Activated naive CD4-positive, alpha-beta T cell treated with anti-CD3 and anti-CD28 coated beads, Interleukin-2, amount 50 U/mL, for 24 hours (primary cell): ENCODE results near the gene SEC14L2.
A peak's percentile ranks its signal among the peaks of the same experiment; 100 is the strongest.

Experiments used
- H3K27ac Mint-ChIP-seq: one replicate; pipeline ENCODE4 v1.8.0; 2021; ENCODE audit warnings: mild to moderate bottlenecking, mixed read lengths
- H3K27me3 Mint-ChIP-seq: one replicate; pipeline ENCODE4 v1.8.0; 2021; ENCODE audit warnings: mixed read lengths
- H3K36me3 Mint-ChIP-seq: one replicate; pipeline ENCODE4 v1.8.0; 2021; ENCODE audit warnings: mixed read lengths
- H3K4me1 Mint-ChIP-seq: one replicate; pipeline ENCODE4 v1.8.0; 2021; ENCODE audit warnings: mixed read lengths
- H3K4me3 Mint-ChIP-seq: one replicate; pipeline ENCODE4 v1.8.0; 2021; ENCODE audit warnings: mild to moderate bottlenecking, mixed read lengths
- H3K9me3 Mint-ChIP-seq: one replicate; pipeline ENCODE4 v1.8.0; 2021; ENCODE audit warnings: mixed read lengths

Gene SEC14L2

DNA sequence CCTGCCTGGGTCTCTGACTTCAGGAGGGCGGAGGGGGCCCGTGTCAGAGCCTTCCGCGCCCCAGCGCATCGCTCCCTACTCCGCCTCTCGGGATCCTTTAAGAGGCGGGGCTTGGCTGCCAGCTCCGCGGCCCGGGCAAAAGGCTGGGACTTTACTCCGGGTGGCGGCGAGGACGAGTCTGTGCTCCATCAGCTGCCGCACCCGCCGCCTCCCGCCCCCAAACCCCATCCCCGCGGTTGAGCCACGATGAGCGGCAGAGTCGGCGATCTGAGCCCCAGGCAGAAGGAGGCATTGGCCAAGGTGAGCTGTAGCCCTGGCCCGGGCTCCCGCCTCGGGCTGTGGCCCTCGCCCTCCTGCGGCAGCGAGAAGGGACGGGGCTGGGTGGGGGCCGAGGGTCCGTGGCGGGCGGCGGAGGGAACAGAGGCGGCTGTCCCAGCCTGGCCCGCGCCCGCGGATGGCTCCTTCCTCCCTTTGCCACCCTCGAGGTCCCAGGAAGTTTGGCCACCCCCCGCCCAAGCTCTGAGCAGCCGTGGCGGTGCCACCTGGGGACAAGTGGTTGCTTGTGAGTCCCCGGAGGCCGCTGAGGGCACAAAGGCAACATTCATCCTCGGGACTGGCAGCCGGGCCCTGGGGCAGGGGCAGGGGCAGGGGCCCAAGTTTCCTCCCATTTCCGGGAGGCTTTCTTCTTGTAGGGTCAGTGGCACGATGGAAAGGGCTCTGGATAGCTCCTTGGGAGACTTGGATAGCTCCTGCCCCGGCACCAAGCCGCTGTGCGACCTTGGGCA lies at the start of gene SEC14L2:
TSS of gene SEC14L2 (plus strand) at position 148 of the 785 bp plus-strand sequence. CDS start at position 247, 99 bp downstream.
- Mint-ChIP-seq H3K27ac (peak within 1 kb of the TSS; percentile 78), H3K4me3 (peak within 1 kb of the TSS; percentile 90), H3K36me3 (peaks cover 2% of the 10 kb centered on the region), H3K4me1 (peaks cover 55% of the 10 kb centered on the region), H3K9me3 (no peaks in the 10 kb centered on the region), H3K27me3 (no peaks in the 10 kb centered on the region)

DNA sequence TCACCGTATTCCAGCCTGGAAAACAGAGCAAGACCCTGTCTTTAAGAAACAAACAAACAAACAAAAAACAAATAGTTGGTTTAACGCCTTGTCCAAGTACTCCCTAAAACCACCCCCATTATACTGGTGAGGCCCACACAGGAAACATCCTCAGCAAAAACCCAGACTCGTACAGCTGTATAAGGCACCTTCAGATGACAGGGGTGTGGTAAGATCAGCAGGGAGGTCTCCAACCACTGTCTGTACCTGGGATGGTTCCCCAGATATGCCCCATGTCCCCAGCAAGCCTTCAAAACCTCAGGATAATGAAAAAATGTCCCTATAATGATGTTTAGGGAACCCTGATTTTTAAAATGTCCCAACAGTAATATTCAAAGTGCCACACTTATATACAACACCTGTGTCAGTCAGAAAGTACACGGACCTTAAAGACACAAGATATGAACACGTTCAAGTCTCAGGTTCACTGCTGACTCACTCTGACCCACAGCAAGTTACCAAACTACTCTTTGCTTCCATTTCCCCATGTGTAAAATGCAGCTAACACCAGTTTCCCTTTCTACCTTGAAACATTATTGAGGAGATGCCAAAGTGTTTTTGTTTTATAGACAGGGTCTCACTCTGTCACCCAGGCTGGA lies 49.4 kb upstream of the SEC14L2 start:
- Mint-ChIP-seq H3K4me1 (peaks cover 47% of the 10 kb centered on the region), H3K9me3 (no peaks in the 10 kb centered on the region), H3K27ac (peak overlapping the region; percentile 72), H3K4me3 (peak overlapping the region; percentile 42), H3K27me3 (no peaks in the 10 kb centered on the region), H3K36me3 (peaks cover 15% of the 10 kb centered on the region)

DNA sequence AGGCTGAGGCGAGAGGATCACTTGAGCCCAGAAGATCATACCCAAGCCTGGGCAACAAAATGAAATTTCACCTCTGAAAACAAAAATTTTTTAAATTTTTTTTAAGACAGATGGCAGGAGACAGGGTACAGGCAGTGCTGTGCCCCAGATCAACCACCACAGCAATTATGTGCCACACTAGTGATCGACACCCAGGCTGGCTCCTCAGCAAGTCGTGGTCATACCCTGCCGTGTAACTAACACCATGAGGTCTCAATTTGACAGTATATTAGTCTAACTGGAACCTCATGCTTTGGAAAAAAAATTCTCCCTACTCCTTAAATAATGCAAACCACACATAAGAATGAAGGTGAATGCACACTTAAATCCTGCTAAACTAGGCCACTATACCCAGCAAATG lies 48.4 kb upstream of the SEC14L2 start:
- Mint-ChIP-seq H3K27ac (peak overlapping the region; percentile 76), H3K4me3 (peak overlapping the region; percentile 61), H3K27me3 (no peaks in the 10 kb centered on the region), H3K36me3 (peaks cover 11% of the 10 kb centered on the region), H3K4me1 (peaks cover 56% of the 10 kb centered on the region), H3K9me3 (no peaks in the 10 kb centered on the region)

DNA sequence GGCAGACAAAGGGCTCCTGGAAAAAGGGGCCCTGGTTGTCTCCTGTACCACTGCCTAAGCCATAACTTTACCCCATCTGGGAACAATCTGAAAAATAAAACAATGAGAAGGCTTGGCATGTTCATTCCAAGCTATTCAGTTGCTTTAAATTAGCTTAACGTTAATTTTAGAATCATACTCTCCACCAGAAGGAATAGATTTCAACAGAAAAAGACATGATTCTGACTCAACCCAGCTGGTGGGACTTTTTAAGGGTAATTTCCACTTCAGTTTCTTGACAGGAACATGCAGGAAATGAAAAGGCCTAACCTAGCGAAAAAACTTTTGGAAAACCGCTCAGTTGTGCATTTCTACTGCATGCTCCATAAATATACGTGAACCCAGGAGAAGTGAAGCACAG lies 48.0 kb upstream of the SEC14L2 start:
- Mint-ChIP-seq H3K27ac (peak overlapping the region; percentile 76), H3K9me3 (no peaks in the 10 kb centered on the region), H3K4me3 (peak overlapping the region; percentile 61), H3K27me3 (no peaks in the 10 kb centered on the region), H3K36me3 (peaks cover 10% of the 10 kb centered on the region), H3K4me1 (peaks cover 60% of the 10 kb centered on the region)

DNA sequence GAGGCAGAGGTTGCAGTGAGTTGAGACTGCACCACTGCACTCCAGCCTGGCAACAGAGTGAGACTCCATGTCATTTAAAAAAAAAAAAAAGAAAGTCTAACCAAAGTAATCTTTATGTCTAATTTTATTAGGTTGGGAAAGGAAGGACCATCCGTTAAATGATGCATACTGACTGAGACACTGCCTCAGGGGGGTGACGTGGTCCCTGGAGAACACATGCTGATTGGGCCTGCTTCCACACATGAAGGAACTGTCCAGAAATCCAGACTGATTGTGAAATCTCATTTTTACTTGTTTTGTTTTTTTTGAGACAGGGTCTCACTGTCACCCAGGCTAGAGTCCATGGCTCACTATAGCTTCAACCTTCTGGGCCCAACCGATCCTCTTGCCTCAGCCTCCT lies 45.6 kb upstream of the SEC14L2 start:
- Mint-ChIP-seq H3K9me3 (no peaks in the 10 kb centered on the region), H3K4me3 (no peak overlapping the region), H3K27me3 (no peaks in the 10 kb centered on the region), H3K36me3 (peaks cover 18% of the 10 kb centered on the region), H3K27ac (no peak overlapping the region), H3K4me1 (peaks cover 83% of the 10 kb centered on the region)

DNA sequence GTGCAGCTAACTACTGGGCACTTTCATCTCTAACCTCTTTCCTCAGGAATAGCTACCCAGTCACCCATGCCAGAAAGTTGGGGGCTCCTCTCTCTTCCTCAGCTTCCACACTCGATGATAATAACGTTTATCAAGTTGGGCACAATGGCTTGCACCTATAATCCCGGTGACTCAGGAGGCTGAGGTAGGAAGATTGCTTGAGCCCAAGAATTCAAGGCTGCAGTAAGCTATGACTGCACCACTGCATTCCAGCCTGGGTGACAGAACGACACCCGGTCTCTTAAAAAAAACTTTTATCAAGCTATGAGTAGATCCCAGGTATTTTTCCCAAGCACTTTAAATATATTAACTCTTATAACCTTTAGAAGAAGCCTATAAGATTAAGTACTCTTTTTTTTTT lies 42.2 kb upstream of the SEC14L2 start:
- Mint-ChIP-seq H3K4me1 (peaks cover 71% of the 10 kb centered on the region), H3K4me3 (peak overlapping the region; percentile 94), H3K36me3 (peaks cover 15% of the 10 kb centered on the region), H3K27ac (peak overlapping the region; percentile 93), H3K27me3 (no peaks in the 10 kb centered on the region), H3K9me3 (no peaks in the 10 kb centered on the region)

DNA sequence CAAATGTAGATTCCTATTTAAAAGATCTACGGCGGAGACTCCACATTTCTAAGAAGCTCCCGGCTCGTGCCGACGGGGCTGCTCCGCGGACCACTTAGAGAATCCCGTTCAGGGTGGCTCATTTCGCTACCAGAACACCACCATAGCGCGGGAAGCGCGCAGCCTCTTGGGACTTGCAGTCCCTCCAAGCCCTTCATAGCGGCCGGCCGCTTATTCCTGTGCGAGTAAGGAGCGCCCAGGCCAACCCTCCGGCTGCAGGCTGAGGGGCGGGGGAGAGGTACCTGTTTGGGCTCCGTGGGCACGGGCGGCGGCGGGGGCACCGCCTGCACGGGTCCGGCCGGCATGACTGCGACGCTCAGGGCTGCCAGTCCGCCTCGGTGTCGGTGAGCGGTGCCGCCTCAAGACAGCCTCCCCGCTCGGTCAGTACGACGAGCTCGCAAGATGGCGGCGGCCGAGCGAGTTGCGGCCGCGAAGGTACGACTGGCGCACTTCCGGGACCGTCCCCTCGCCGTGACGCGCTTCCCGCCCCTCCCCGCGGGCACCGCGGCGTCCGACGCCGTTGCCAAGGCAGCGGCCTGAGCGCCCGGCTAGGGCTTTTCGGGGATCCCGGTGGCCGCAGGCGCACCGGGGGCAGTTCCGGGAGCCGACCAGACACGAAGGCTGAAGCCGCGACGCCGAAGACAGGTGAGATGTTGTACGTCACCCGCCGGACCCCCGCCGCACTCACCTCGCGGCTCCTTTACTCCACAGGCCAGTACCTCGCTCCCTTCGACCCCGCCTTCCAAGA lies 40.2 kb upstream of the SEC14L2 start, which contains the start of the genes CCDC157 and SF3A1:
TSS of gene CCDC157 (plus strand) at position 559 of the 787 bp plus-strand sequence. CDS start 8,994 bp downstream, outside the sequence.
TSS of gene SF3A1 (minus strand) at position 446 of the 787 bp plus-strand sequence. CDS start at position 344, 102 bp downstream.
- Mint-ChIP-seq H3K4me1 (peaks cover 53% of the 10 kb centered on the region), H3K36me3 (peaks cover 11% of the 10 kb centered on the region), H3K27ac (peak within 1 kb of the TSS; percentile 95), H3K4me3 (peak within 1 kb of the TSS; percentile 94), H3K9me3 (no peaks in the 10 kb centered on the region), H3K27me3 (no peaks in the 10 kb centered on the region)

DNA sequence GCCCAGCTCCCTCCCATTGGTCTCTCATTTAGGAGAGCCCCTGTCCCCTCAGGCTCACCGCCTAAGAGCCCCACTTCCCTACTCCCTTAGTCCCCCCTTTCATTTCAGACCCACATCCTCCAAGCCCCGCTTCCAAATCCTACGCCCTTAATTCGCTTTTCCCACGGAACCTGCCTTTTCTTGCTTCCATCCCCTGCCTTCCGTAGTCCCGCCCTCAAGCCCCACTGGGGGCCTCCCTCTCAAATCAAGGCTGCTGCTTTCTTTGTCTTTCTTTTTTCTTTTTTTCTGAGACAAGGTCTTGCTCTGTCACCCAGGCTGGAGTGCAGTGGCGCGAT lies 39.6 kb upstream of the SEC14L2 start:
- Mint-ChIP-seq H3K4me3 (peak overlapping the region; percentile 94), H3K27ac (peak overlapping the region; percentile 95), H3K9me3 (no peaks in the 10 kb centered on the region), H3K4me1 (peaks cover 47% of the 10 kb centered on the region), H3K36me3 (peaks cover 11% of the 10 kb centered on the region), H3K27me3 (no peaks in the 10 kb centered on the region)

DNA sequence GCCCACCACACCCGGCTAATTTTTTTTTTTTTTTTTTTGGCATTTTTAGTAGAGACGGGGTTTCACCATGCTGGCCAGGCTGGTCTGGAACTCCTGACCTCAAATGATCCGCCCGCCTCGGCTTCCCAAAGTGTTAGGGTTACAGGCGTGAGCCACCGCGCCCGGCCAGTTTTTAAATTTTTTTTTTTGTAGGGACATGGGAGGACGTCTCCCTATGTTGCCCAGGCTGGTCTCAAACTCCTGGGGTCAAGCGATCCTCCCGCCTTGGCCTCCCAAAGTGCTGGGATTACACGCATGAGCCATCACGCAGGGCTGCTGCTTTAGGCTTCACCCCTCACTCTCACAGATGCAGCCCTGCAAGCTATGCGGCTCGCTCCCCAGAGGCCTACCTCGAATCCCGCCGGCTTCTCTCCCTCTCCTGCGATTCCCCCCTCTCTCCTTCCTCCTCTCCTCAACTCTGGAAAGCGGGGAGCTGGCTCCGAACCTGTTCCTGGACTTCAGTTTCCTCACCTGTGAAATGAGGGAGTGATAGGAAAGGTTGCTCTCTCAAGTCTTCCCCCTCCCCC lies 39.1 kb upstream of the SEC14L2 start:
- peaks cover 11% of the 10 kb centered on the region for H3K36me3 Mint-ChIP-seq
- peaks cover 43% of the 10 kb centered on the region for H3K4me1 Mint-ChIP-seq
- H3K27me3 Mint-ChIP-seq, result no peaks in the 10 kb centered on the region
- peak overlapping the region; percentile 66 for H3K27ac Mint-ChIP-seq
- H3K9me3 Mint-ChIP-seq, result no peaks in the 10 kb centered on the region
- peak overlapping the region; percentile 94 for H3K4me3 Mint-ChIP-seq

DNA sequence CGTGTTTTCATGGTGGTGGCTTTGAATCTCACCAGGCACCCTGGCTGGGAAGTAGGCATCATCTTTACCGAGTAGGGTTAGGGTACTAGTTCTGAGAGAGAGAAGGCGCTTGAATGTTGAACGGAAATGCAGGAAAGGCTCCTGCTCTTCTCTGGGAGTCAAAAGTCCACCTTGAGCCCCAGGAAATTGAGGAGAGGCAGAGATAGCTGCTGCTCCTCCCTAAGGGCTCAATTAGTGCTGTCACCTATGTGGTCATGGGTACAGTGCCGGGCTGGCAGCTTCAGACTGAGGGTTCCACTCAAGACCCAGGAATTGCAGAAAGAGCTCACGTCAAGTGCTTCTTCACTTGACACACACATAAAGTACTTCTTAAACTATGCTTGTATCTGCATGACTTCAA lies 38.3 kb upstream of the SEC14L2 start:
- no peak overlapping the region for H3K27ac Mint-ChIP-seq
- peaks cover 11% of the 10 kb centered on the region for H3K36me3 Mint-ChIP-seq
- no peaks in the 10 kb centered on the region for H3K9me3 Mint-ChIP-seq
- no peak overlapping the region for H3K4me3 Mint-ChIP-seq
- H3K27me3 Mint-ChIP-seq, result no peaks in the 10 kb centered on the region
- H3K4me1 Mint-ChIP-seq, result peaks cover 36% of the 10 kb centered on the region

DNA sequence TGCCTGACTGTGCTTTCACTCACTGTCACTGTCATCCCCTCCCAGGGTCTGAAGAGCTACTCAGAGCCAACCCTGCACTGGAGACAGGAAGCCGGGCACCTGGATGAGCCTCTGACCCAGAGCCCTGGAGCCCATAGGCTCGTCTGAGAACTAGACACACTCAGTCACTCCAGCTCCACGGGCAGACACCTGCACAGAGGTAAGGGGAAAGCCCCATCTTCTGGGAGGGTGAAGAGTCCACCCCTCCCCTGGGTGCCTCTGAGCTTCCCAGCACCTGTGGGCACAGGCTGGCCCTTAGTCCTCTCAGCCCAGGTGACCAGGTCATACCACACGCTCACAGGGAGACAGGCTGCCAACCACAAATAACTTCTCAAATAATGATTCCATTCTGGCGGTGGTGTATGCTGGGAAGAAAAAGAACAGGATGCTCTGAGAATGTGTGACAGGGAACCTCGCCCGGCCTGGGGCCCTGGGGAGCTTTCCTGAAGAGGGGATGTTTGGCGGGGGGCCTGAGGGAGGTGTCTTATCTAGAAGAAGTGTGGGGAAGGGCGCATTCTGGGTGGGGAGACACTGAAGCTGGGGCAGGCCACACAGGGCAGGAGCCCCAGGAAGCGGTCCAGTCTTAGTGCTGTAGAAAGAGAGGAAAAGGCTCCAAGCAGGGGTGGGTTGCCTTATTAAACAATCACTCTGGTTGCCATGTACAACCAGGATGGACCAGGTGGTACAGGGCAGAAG lies 34.7 kb upstream of the SEC14L2 start:
- Mint-ChIP-seq H3K4me1 (peaks cover 7% of the 10 kb centered on the region), H3K27me3 (no peaks in the 10 kb centered on the region), H3K27ac (peak overlapping the region; percentile 37), H3K36me3 (no peaks in the 10 kb centered on the region), H3K4me3 (no peak overlapping the region), H3K9me3 (no peaks in the 10 kb centered on the region)

DNA sequence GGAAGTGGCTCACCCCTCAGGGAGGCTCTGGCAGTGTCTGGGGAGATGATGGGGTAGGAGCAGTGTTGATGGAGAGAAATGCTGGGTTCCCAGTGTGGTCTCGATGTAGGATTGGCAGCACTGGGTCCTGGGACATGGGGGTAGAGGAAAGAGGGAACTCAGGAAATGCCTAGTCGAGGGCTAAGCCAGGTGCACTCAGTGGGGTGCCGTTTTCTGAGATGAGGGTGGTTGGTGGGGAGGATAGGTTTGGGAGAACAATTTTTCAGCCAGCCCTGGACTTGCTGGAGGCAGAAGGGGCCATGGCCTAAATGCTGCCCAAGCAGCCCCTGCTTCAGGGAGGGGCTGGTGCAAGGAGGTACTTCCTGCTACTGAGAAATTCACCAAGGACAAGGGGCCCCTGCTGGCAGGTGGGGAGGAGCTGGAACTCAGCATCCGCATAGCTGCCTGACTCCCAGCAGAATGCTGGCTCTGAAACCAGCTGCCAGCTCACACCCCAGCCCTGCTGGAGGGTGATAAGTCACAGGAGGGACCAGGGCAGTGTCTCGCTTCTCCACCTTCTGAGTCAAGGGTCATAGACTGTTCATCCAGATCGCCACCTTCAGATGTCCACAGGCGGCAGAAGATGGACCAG lies 34.1 kb upstream of the SEC14L2 start:
- Mint-ChIP-seq H3K4me1 (peaks cover 4% of the 10 kb centered on the region), H3K27me3 (no peaks in the 10 kb centered on the region), H3K36me3 (no peaks in the 10 kb centered on the region), H3K27ac (peak overlapping the region; percentile 37), H3K9me3 (no peaks in the 10 kb centered on the region), H3K4me3 (no peak overlapping the region)

DNA sequence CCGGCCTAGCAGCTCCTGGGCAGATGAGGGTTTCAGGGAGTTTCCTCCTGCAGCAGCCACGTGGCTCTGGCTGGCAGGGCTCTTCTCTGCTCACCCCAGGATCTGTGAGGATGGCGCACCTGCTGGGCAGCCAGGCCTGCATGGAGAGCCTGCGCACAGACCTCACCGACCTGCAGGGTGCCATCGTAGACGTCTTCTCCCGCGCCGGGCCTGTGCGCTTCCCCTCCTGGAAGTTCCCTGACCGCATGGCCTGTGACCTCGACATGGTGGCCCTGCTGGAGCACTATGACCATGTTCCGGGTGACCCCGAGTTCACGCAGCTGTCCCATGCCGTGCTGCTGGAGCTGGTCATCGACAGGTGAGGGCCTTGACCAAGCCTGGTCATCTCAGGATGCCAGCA lies 30.9 kb upstream of the SEC14L2 start:
- no peaks in the 10 kb centered on the region for H3K9me3 Mint-ChIP-seq
- H3K4me1 Mint-ChIP-seq, result no peaks in the 10 kb centered on the region
- H3K36me3 Mint-ChIP-seq, result no peaks in the 10 kb centered on the region
- no peak overlapping the region for H3K27ac Mint-ChIP-seq
- no peaks in the 10 kb centered on the region for H3K27me3 Mint-ChIP-seq
- no peak overlapping the region for H3K4me3 Mint-ChIP-seq

DNA sequence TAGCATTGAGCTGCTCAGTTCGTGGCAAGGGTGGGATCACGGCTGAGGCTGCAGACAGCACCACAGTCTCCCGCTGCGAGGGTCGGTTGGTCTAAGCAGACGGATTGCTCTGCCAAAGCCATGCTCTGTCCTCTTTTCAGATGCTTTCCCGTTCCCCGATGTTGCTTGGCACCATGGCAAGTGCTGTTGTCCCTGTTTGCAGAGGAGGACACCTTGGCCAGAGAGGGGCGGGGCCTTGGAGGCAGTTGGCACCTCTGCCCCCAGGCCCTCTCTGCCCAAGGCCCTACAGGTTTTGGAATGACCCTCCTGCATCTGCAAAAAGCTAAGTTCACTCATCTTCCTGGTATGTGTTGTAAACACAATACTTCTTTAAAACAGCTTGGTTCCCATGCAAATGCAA lies 28.4 kb upstream of the SEC14L2 start:
- no peaks in the 10 kb centered on the region for H3K9me3 Mint-ChIP-seq
- no peaks in the 10 kb centered on the region for H3K27me3 Mint-ChIP-seq
- H3K36me3 Mint-ChIP-seq, result no peaks in the 10 kb centered on the region
- H3K4me1 Mint-ChIP-seq, result no peaks in the 10 kb centered on the region
- no peak overlapping the region for H3K4me3 Mint-ChIP-seq
- H3K27ac Mint-ChIP-seq, result no peak overlapping the region
